Fibroblast of villous mesenchyme (primary cell): ENCODE measurements around the gene SOBP. TPM values are rescaled to one million over a fixed set of nuclear protein-coding genes. Genes with fewer than 3 reads are reported as not detected.

ENCODE experiments used
- DNase-seq: peaks from one replicate; pipeline ENCODE4 v3.0.0-alpha.2; 2010; ENCODE audit warnings: low read depth
- H3K4me3 ChIP-seq: 2 replicates; pipeline ENCODE4 v1.5.1; 2011; ENCODE audit warnings: low read depth, mild to moderate bottlenecking, low read length
- CTCF ChIP-seq: IDR thresholded peaks from 2 replicates; pipeline ENCODE4 v1.5.1; 2012; ENCODE audit warnings: low read depth, mild to moderate bottlenecking, low read length; ENCODE audit not compliant: insufficient read depth
- total RNA-seq: library from RNA; depleted of rRNA; stranded (reverse); fragments of >200 nt; gene quantifications from 2 replicates; pipeline ENCODE4 v1.2.3, GENCODE V29; 2012

The SOBP gene
- total RNA-seq, 1 donor = 1.3 TPM

DNA sequence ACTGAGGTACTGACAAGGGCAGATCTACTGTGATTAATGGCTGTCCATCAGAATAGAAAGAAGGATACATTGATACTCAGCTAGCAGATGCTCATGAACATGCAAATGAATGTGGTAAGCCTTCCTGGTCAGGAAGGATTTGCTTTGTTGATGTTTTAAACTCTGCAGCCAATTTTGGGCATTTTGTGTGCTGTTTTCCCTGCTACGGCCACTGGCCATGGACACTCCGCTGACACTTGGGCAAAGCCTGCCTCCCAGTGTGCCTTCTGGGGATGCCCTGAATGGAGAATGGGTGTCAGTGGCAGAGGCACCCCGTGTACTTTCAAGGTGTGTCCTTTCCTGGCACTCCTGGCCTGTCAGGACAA, 113.1 kb downstream of the SOBP start:
- no peak for TF ChIP-seq CTCF
- H3K4me3 ChIP-seq = no peak overlapping the region
- no peak for DNase-seq

- H3K4me3 ChIP-seq = no peak overlapping the region
- TF ChIP-seq CTCF = no peak
These were observed 114.6 kb downstream of the SOBP start for GRCh38 chr6:107604549-107604948.

GRCh38 chr6:107606407-107606806, 116.5 kb downstream of the SOBP start:
- DNase-seq = no peak
- no peak for TF ChIP-seq CTCF
- no peak overlapping the region for H3K4me3 ChIP-seq

More at GRCh38 chr6:107604549-107604948, 114.6 kb downstream of the SOBP start:
- DNase-seq = no peak

GRCh38 chr6:107607116-107607515, 117.2 kb downstream of the SOBP start:
- TF ChIP-seq CTCF = no peak
- H3K4me3 ChIP-seq = no peak overlapping the region
- DNase-seq = peak; percentile 12

GRCh38 chr6:107611094-107611810, 121.3 kb downstream of the SOBP start:
- DNase-seq = no peak
- TF ChIP-seq CTCF = no peak

GRCh38 chr6:107612762-107613415, 123.0 kb downstream of the SOBP start:
- TF ChIP-seq CTCF = no peak
- DNase-seq = no peak
- H3K4me3 ChIP-seq = no peak overlapping the region

More at GRCh38 chr6:107611094-107611810, 121.3 kb downstream of the SOBP start:
- H3K4me3 ChIP-seq = no peak overlapping the region
